DMS53 (cell line): Measurements from ENCODE around the gene LPP.
"Not testable (repeated sequence)": the region's sequence is repeated elsewhere in the genome, so short reads cannot be mapped to it uniquely, and the experiment has no call there.

Source experiments
- DNase-seq: peaks from one replicate; lab custom pipeline; 2025; lab: John Stamatoyannopoulos, UW

LPP gene

GRCh38 chr3:188154014-188154808, at the start of gene LPP:
Gene LPP (plus strand): TSS chr3:188154157. CDS start chr3:188406121, 251,964 bp downstream.
- DNase-seq, result peak; percentile 91

GRCh38 chr3:188106006-188106405, 48.0 kb upstream of the LPP start:
- DNase-seq, result no peak

GRCh38 chr3:188106454-188106853, 47.5 kb upstream of the LPP start:
- DNase-seq, result no peak

GRCh38 chr3:188106887-188107830, 46.8 kb upstream of the LPP start:
- DNase-seq, result no peak

GRCh38 chr3:188108703-188109412, 45.1 kb upstream of the LPP start:
- no peak for DNase-seq

GRCh38 chr3:188111002-188111584, 42.9 kb upstream of the LPP start:
- no peak for DNase-seq

GRCh38 chr3:188113756-188114155, 40.2 kb upstream of the LPP start:
- DNase-seq, result no peak

- DNase-seq, result no peak
Measured at GRCh38 chr3:188119846-188120245, 34.1 kb upstream of the LPP start.

GRCh38 chr3:188122571-188123169, 31.3 kb upstream of the LPP start:
- no peak for DNase-seq

GRCh38 chr3:188123170-188123905, 30.6 kb upstream of the LPP start:
- no peak for DNase-seq

- DNase-seq, result no peak
Measured at GRCh38 chr3:188124184-188124583, 29.8 kb upstream of the LPP start.

- DNase-seq, result no peak
Measured at GRCh38 chr3:188125076-188125475, 28.9 kb upstream of the LPP start.

- DNase-seq, result no peak
Measured at GRCh38 chr3:188126276-188126675, 27.7 kb upstream of the LPP start.

- no peak for DNase-seq
Measured at GRCh38 chr3:188126934-188127333, 27.0 kb upstream of the LPP start.

- DNase-seq, result no peak
Measured at GRCh38 chr3:188128905-188129304, 25.1 kb upstream of the LPP start.

GRCh38 chr3:188131023-188131422, 22.9 kb upstream of the LPP start:
- not testable (repeated sequence) for DNase-seq

GRCh38 chr3:188133219-188133618, 20.7 kb upstream of the LPP start:
- no peak for DNase-seq

- no peak for DNase-seq
Measured at GRCh38 chr3:188133646-188134045, 20.3 kb upstream of the LPP start.

- no peak for DNase-seq
Measured at GRCh38 chr3:188134079-188134478, 19.9 kb upstream of the LPP start.

GRCh38 chr3:188134856-188135255, 19.1 kb upstream of the LPP start:
- no peak for DNase-seq

- DNase-seq, result no peak
Measured at GRCh38 chr3:188135271-188135670, 18.7 kb upstream of the LPP start.
